Motor neuron (in vitro differentiated cells): ENCODE results near the gene WEE1. TPM values are rescaled to one million over a fixed set of nuclear protein-coding genes. Genes with fewer than 3 reads are reported as not detected.
"Not testable (repeated sequence)": the region's sequence is repeated elsewhere in the genome, so short reads cannot be mapped to it uniquely, and the experiment has no call there.

Source experiments
- ATAC-seq, 8 experiments: fragments of 200-7000 bp; cut with Tn5 transposase; replicated peaks in 6 of 8; 2 replicates each; pipeline ENCODE4 v1.8.0; 2021; ENCODE audit warnings: mild to moderate bottlenecking in 8 of 8, moderate library complexity in 8 of 8
- H3K27ac ChIP-seq, 2 donors: fragments of 250-450 bp; sonication (Bioruptor Pico); 2 replicates each; pipeline ENCODE4 v1.9.0; 2021; ENCODE audit warnings: antibody characterized with exemption in 2 of 2, mild to moderate bottlenecking in 2 of 2, moderate library complexity in 1 of 2
- H3K4me1 ChIP-seq, 2 donors: fragments of 250-450 bp; sonication (Bioruptor Pico); replicated peaks in 1 of 2; 2 replicates each; pipeline ENCODE4 v1.6.1; 2021; ENCODE audit warnings: antibody characterized with exemption in 2 of 2, mild to moderate bottlenecking in 2 of 2, moderate library complexity in 1 of 2
- H3K4me3 ChIP-seq, 5 donors: fragments of 250-450 bp; sonication (Bioruptor Pico); 2 replicates each; pipeline ENCODE4 v1.9.0; 2021; ENCODE audit warnings: antibody characterized with exemption in 5 of 5, mild to moderate bottlenecking in 5 of 5, moderate library complexity in 4 of 5
- WGBS, 10 experiments: fragments of 450-650 bp; shearing (Covaris generic); methylation state at CpG; one replicate each; pipeline ENCODE4 v1.0.0; 2022; 5-methylcytosine and 5-hydroxymethylcytosine counted together
- in situ Hi-C, 9 experiments: fragments of 400-800 bp; cut with MboI; loops; one replicate each; pipeline ENCODE4 v1.15.0; 2021; ENCODE audit warnings: low sequenced_read_pairs in 9 of 9, low pct_unique_long_range_greater_than_20kb in 2 of 9; ENCODE audit not compliant: unreplicated experiment in 9 of 9
- total RNA-seq, 8 experiments: library from RNA; unstranded; fragments of 300-600 nt; gene quantifications; 2 replicates each; pipeline versions ENCODE4 v1.2.3 to v1.2.4, GENCODE V29; 2022

WEE1 gene
- total RNA-seq, 8 experiments from 2014 or later: 10.2 to 76.7 (median 27.5) TPM

- WGBS, 10 experiments: 100% methylated on average over 2 of the region's 23 CpGs; no CpG with 5 or more reads in 9 of the 10 experiments
- H3K4me3 ChIP-seq, H3K27ac ChIP-seq, ATAC-seq, in situ Hi-C loops: not testable (repeated sequence)
- peaks cover 6 to 19% of the 10 kb centered on the region in 2 donors for H3K4me1 ChIP-seq
Measured at GRCh38 chr11:9623053-9623452, 49.6 kb downstream of the WEE1 start.

- Histone ChIP-seq H3K4me1 (peaks cover 6 to 19% of the 10 kb centered on the region in 2 donors), H3K27ac (no peak overlapping the region), H3K4me3 (no peak overlapping the region)
- in situ Hi-C loops: no loop called here
- no peak for ATAC-seq
Measured at GRCh38 chr11:9624448-9624847, 51.0 kb downstream of the WEE1 start.

GRCh38 chr11:9625162-9625561 is 51.7 kb downstream of the WEE1 start:
- in situ Hi-C loops: no loop called here
- Histone ChIP-seq H3K4me1 (peaks cover 6 to 19% of the 10 kb centered on the region in 2 donors), H3K4me3 (no peak overlapping the region), H3K27ac (no peak overlapping the region)
- ATAC-seq: peak in 3 of 8 experiments; percentile 79 to 99 (median 91)
- 19 to 100% (median 62%) methylated on average over 1 to 6 of the region's 6 CpGs; no CpG with 5 or more reads in 1 of the 10 experiments for WGBS, 10 experiments

- Histone ChIP-seq H3K27ac (no peak overlapping the region), H3K4me1 (peaks cover 6 to 19% of the 10 kb centered on the region in 2 donors), H3K4me3 (no peak overlapping the region)
- in situ Hi-C loops: no loop called here
- ATAC-seq: peak in 2 of 8 experiments; percentile 23 to 45
- 0 to 100% (median 70%) methylated on average over 1 to 3 of the region's 3 CpGs for WGBS, 10 experiments
Measured at GRCh38 chr11:9625728-9626127, 52.3 kb downstream of the WEE1 start.

- peak in 5 of 8 experiments; percentile 19 to 68 (median 42) for ATAC-seq
- in situ Hi-C loops: no loop called here
- 11 to 77% (median 44%) methylated on average over 1 to 9 of the region's 12 CpGs for WGBS, 10 experiments
- peak overlapping the region; percentile 4 to 61 for H3K27ac ChIP-seq
- H3K4me1 ChIP-seq: peaks cover 6 to 19% of the 10 kb centered on the region in 2 donors
- no peak overlapping the region for H3K4me3 ChIP-seq
Measured at GRCh38 chr11:9626496-9627394, 53.3 kb downstream of the WEE1 start.

- no peak overlapping the region for H3K27ac ChIP-seq
- in situ Hi-C loops: no loop called here
- H3K4me3 ChIP-seq: no peak overlapping the region
- no peak for ATAC-seq
- WGBS, 10 experiments: 60 to 100% (median 77%) methylated on average over 1 to 6 of the region's 6 CpGs; no CpG with 5 or more reads in 1 of the 10 experiments
- peaks cover 6 to 19% of the 10 kb centered on the region in 2 donors for H3K4me1 ChIP-seq
Measured at GRCh38 chr11:9629064-9629463, 55.6 kb downstream of the WEE1 start.

GRCh38 chr11:9633679-9634078 is 60.2 kb downstream of the WEE1 start:
- in situ Hi-C loops: no loop called here
- WGBS, 10 experiments: 13 to 100% (median 75%) methylated on average over 1 to 2 of the region's 2 CpGs
- Histone ChIP-seq H3K27ac (no peak overlapping the region), H3K4me3 (no peak overlapping the region), H3K4me1 (no peaks in the 10 kb centered on the region)
- no peak for ATAC-seq

GRCh38 chr11:9636691-9637090 is 63.2 kb downstream of the WEE1 start:
- Histone ChIP-seq H3K4me3 (no peak overlapping the region), H3K4me1 (no peaks in the 10 kb centered on the region), H3K27ac (no peak overlapping the region)
- no peak for ATAC-seq
- 60 to 100% (median 92%) methylated on average over 1 of the region's 1 CpG; no CpG with 5 or more reads in 7 of the 10 experiments for WGBS, 10 experiments
- in situ Hi-C loops: no loop called here

- Histone ChIP-seq H3K27ac (no peak overlapping the region), H3K4me1 (no peaks in the 10 kb centered on the region), H3K4me3 (no peak overlapping the region)
- no peak for ATAC-seq
- 72 to 100% (median 89%) methylated on average over 1 to 4 of the region's 5 CpGs; no CpG with 5 or more reads in 2 of the 10 experiments for WGBS, 10 experiments
- in situ Hi-C loops: no loop called here
Measured at GRCh38 chr11:9639099-9639498, 65.6 kb downstream of the WEE1 start.

Other genes with a start within 250 kb of the WEE1 start
- 100 to 1,000 TPM in 2 of 8 experiments, 10 to 100 TPM in 6; 61.6 to 159 (median 77.1) TPM for gene IPO7, start 189.0 kb upstream of the WEE1 start, total RNA-seq
- gene ZNF143, start 112.7 kb upstream of the WEE1 start, total RNA-seq: 10 to 100 TPM; 18.5 to 29.7 (median 23.0) TPM
- gene SWAP70, start 90.4 kb downstream of the WEE1 start, total RNA-seq: 10 to 100 TPM in 4 of 8 experiments, 1 to 10 TPM in 4; 4.3 to 14.3 (median 9.0) TPM